Thoracic aorta (tissue), 2 donors: ENCODE measurements around the gene C16orf90. TPM values are rescaled to one million over a fixed set of nuclear protein-coding genes. Genes with fewer than 3 reads are reported as not detected.

Experiments
- ATAC-seq: fragments of 150-250 bp; one replicate; pipeline ENCODE4 v1.8.0; 2017; ENCODE audit warnings: low read depth; ENCODE audit not compliant: insufficient number of reproducible peaks, low FRiP score
- DNase-seq: peaks from one replicate; pipeline ENCODE4 v3.0.0-alpha.2; 2020; ENCODE audit warnings: low spot score
- H3K27ac ChIP-seq, 2 donors: fragments of 200-600 bp; sonication (generic); 1 replicate in 1 of 2; 2 replicates in 1 of 2; pipeline ENCODE4 v1.5.1; 2016; ENCODE audit warnings: mild to moderate bottlenecking in 2 of 2, moderate library complexity in 2 of 2
- H3K27me3 ChIP-seq: fragments of 200-600 bp; sonication (generic); replicated peaks from 2 replicates; pipeline ENCODE4 v1.6.0; 2016; ENCODE audit warnings: mild to moderate bottlenecking; ENCODE audit not compliant: insufficient read depth
- H3K36me3 ChIP-seq: fragments of 200-600 bp; sonication (generic); one replicate; pipeline ENCODE4 v1.5.1; 2016
- H3K4me1 ChIP-seq, 2 donors: fragments of 200-600 bp; sonication (generic); 1 replicate in 1 of 2; 2 replicates in 1 of 2; pipeline versions ENCODE4 v1.5.1 to v1.6.0; 2016; ENCODE audit warnings: low read depth in 2 of 2, mild to moderate bottlenecking in 1 of 2; ENCODE audit not compliant: control insufficient read depth in 1 of 2
- H3K4me3 ChIP-seq: fragments of 200-600 bp; sonication (generic); 2 replicates; pipeline ENCODE4 v1.5.1; 2016; ENCODE audit warnings: mild to moderate bottlenecking
- H3K9me3 ChIP-seq: fragments of 200-600 bp; sonication (generic); 2 replicates; pipeline ENCODE4 v1.5.1; 2016
- CTCF ChIP-seq: fragments of 200-600 bp; sonication (generic); IDR thresholded peaks from one replicate; pipeline ENCODE4 v1.5.1; 2019; ENCODE audit warnings: antibody characterized with exemption
- total RNA-seq, 2 donors: library from RNA; depleted of rRNA; stranded (reverse); fragments of >200 nt; gene quantifications; one replicate each; pipeline versions ENCODE4 v1.1.0 to v1.2.3, GENCODE V29; 2016

Gene C16orf90
- total RNA-seq, 2 donors from 2014 or later, result not detected

- H3K27ac ChIP-seq, result no peak overlapping the region
- DNase-seq (no peak), ATAC-seq (no peak)
- H3K36me3 ChIP-seq, result peaks cover 10% of the 10 kb centered on the region
- no peak overlapping the region for H3K4me3 ChIP-seq
- no peaks in the 10 kb centered on the region for H3K9me3 ChIP-seq
- H3K4me1 ChIP-seq, result peaks cover 4 to 44% of the 10 kb centered on the region in 2 donors
- no peak for TF ChIP-seq CTCF
- no peaks in the 10 kb centered on the region for H3K27me3 ChIP-seq
Observed at GRCh38 chr16:3465301-3465700, 30.0 kb downstream of the C16orf90 start.

GRCh38 chr16:3461151-3461550, 34.1 kb downstream of the C16orf90 start:
- no peak for TF ChIP-seq CTCF
- Histone ChIP-seq H3K9me3 (no peaks in the 10 kb centered on the region), H3K36me3 (peaks cover 2% of the 10 kb centered on the region), H3K27ac (no peak overlapping the region), H3K4me1 (peaks cover 13 to 60% of the 10 kb centered on the region in 2 donors), H3K4me3 (no peak overlapping the region), H3K27me3 (no peaks in the 10 kb centered on the region)
- DNase-seq, result no peak
- no peak for ATAC-seq

GRCh38 chr16:3460585-3460984, 34.7 kb downstream of the C16orf90 start:
- Histone ChIP-seq H3K27ac (no peak overlapping the region), H3K27me3 (no peaks in the 10 kb centered on the region), H3K4me3 (no peak overlapping the region), H3K9me3 (no peaks in the 10 kb centered on the region), H3K36me3 (no peaks in the 10 kb centered on the region), H3K4me1 (peaks cover 13 to 65% of the 10 kb centered on the region in 2 donors)
- DNase-seq, result no peak
- no peak for ATAC-seq
- TF ChIP-seq CTCF, result no peak

- peaks cover 13 to 66% of the 10 kb centered on the region in 2 donors for H3K4me1 ChIP-seq
- TF ChIP-seq CTCF, result no peak
- H3K27ac ChIP-seq, result no peak overlapping the region
- H3K27me3 ChIP-seq, result no peaks in the 10 kb centered on the region
- ATAC-seq (no peak), DNase-seq (no peak)
- H3K9me3 ChIP-seq, result no peaks in the 10 kb centered on the region
- no peak overlapping the region for H3K4me3 ChIP-seq
- no peaks in the 10 kb centered on the region for H3K36me3 ChIP-seq
Observed at GRCh38 chr16:3460121-3460520, 35.2 kb downstream of the C16orf90 start.

- Histone ChIP-seq H3K36me3 (no peaks in the 10 kb centered on the region), H3K27me3 (no peaks in the 10 kb centered on the region), H3K4me3 (peak overlapping the region; percentile 82), H3K9me3 (no peaks in the 10 kb centered on the region), H3K27ac (peak overlapping the region; percentile 93 to 96), H3K4me1 (peaks cover 13 to 64% of the 10 kb centered on the region in 2 donors)
- no peak for ATAC-seq
- DNase-seq, result no peak
- no peak for TF ChIP-seq CTCF
Observed at GRCh38 chr16:3459401-3460090, 35.7 kb downstream of the C16orf90 start.
